B cell (primary cell): Measurements from ENCODE around the gene ADARB2. TPM values are rescaled to one million over a fixed set of nuclear protein-coding genes. Genes with fewer than 3 reads are reported as not detected.

Experiments used
- ATAC-seq: fragments of 200-7000 bp; cut with Tn5 transposase; one replicate; pipeline ENCODE4 v1.10.0; 2021; ENCODE audit warnings: low read depth, mild to moderate bottlenecking, moderate number of reproducible peaks, moderate library complexity
- CTCF ChIA-PET: fragments of 350-600 bp; sonication (Branson Sonifier 250); formaldehyde crosslinking; loops from one replicate; lab custom pipeline; 2021; ENCODE audit warnings: antibody characterized with exemption, inconsistent platforms; lab: Charles Lee
- POLR2A ChIA-PET: fragments of 350-600 bp; sonication (Branson Sonifier 250); formaldehyde crosslinking; loops from one replicate; lab custom pipeline; 2021; ENCODE audit warnings: antibody characterized with exemption; lab: Charles Lee
- DNase-seq: peaks from one replicate; pipeline ENCODE4 v3.0.0; 2013
- H2AFZ ChIP-seq: 2 replicates; pipeline ENCODE4 v1.6.1; 2012; ENCODE audit warnings: mild to moderate bottlenecking, low read depth, low read length; ENCODE audit not compliant: insufficient read depth, poor library complexity, severe bottlenecking
- H3K27ac ChIP-seq, 2 donors: 1 replicate in 1 of 2; 2 replicates in 1 of 2; pipeline ENCODE4 v1.5.1; 2012 to 2013; ENCODE audit warnings: low read length in 2 of 2, mild to moderate bottlenecking in 2 of 2, moderate library complexity in 1 of 2
- H3K27me3 ChIP-seq, 4 experiments: fragments of 200-600 bp in 1 of 4; sonication (generic) in 1 of 4; replicated peaks in 1 of 4; 1 replicate in 2 of 4; 2 replicates in 2 of 4; pipeline versions ENCODE4 v1.6.1 to v1.7.0; 2013 to 2016; ENCODE audit warnings: low read length in 3 of 4, mild to moderate bottlenecking in 2 of 4, mixed read lengths in 1 of 4, moderate library complexity in 1 of 4; ENCODE audit not compliant: insufficient read depth in 4 of 4, control insufficient read depth in 3 of 4; ENCODE audit errors: control extremely low read depth in 1 of 4
- H3K36me3 ChIP-seq, 2 experiments: replicated peaks in 1 of 2; 1 replicate in 1 of 2; 2 replicates in 1 of 2; pipeline versions ENCODE4 v1.6.1 to v1.7.1; 2013; ENCODE audit warnings: low read length in 1 of 2; ENCODE audit not compliant: insufficient read depth in 2 of 2, control insufficient read depth in 1 of 2; ENCODE audit errors: control extremely low read depth in 1 of 2, extremely low read depth in 1 of 2
- H3K4me1 ChIP-seq, 2 donors: fragments of 200-600 bp in 1 of 2; sonication (generic) in 1 of 2; 1 replicate in 1 of 2; 2 replicates in 1 of 2; pipeline versions ENCODE4 v1.5.1 to v1.6.1; 2013 to 2017; ENCODE audit warnings: low read length in 2 of 2; ENCODE audit not compliant: control insufficient read depth in 2 of 2, insufficient read depth in 2 of 2
- H3K4me2 ChIP-seq: replicated peaks from 2 replicates; pipeline ENCODE3; 2012; ENCODE audit warnings: mild to moderate bottlenecking, low read depth, low read length; ENCODE audit not compliant: poor library complexity, severe bottlenecking
- H3K4me3 ChIP-seq, 5 experiments: fragments of 200-600 bp in 1 of 5; sonication (generic) in 1 of 5; 1 replicate in 3 of 5; 2 replicates in 2 of 5; pipeline versions ENCODE4 v1.5.1 to v1.7.0; 2011 to 2016; ENCODE audit warnings: low read length in 4 of 5, mild to moderate bottlenecking in 4 of 5, low read depth in 2 of 5, control low read depth in 1 of 5, moderate library complexity in 1 of 5; ENCODE audit not compliant: insufficient read depth in 1 of 5; ENCODE audit errors: control extremely low read depth in 1 of 5, extremely low read depth in 1 of 5
- H3K79me2 ChIP-seq: fragments of 200-600 bp; sonication (generic); one replicate; pipeline ENCODE4 v1.6.0; 2016; ENCODE audit warnings: low read length; ENCODE audit not compliant: control insufficient read depth, insufficient read depth
- H3K9ac ChIP-seq: fragments of 200-600 bp; sonication (generic); 2 replicates; pipeline ENCODE4 v1.6.1; 2017; ENCODE audit warnings: mild to moderate bottlenecking, low read length, moderate library complexity
- H3K9me3 ChIP-seq, 3 donors: one replicate each; pipeline versions ENCODE4 v1.6.1 to v1.7.1; 2013; ENCODE audit warnings: low read length in 2 of 3; ENCODE audit not compliant: control insufficient read depth in 2 of 3, insufficient read depth in 1 of 3; ENCODE audit errors: control extremely low read depth in 1 of 3
- H4K20me1 ChIP-seq: 2 replicates; pipeline ENCODE4 v1.6.0; 2012; ENCODE audit warnings: mild to moderate bottlenecking, low read length; ENCODE audit not compliant: insufficient read depth, control insufficient read depth, poor library complexity, severe bottlenecking
- H3K27ac Mint-ChIP-seq: one replicate; pipeline ENCODE4 v1.8.0; 2021; ENCODE audit warnings: mixed read lengths
- H3K27me3 Mint-ChIP-seq: one replicate; pipeline ENCODE4 v1.8.0; 2021; ENCODE audit warnings: mixed read lengths
- H3K4me1 Mint-ChIP-seq: one replicate; pipeline ENCODE4 v1.8.0; 2021; ENCODE audit warnings: mixed read lengths
- H3K4me3 Mint-ChIP-seq: one replicate; pipeline ENCODE4 v1.8.0; 2021; ENCODE audit warnings: mixed read lengths
- H3K9me3 Mint-ChIP-seq: one replicate; pipeline ENCODE4 v1.8.0; 2022; ENCODE audit warnings: mixed read lengths; ENCODE audit not compliant: insufficient read depth
- CTCF ChIP-seq: fragments of 200-600 bp; IDR thresholded peaks from one replicate; pipeline ENCODE4 v1.8.0; 2022; ENCODE audit warnings: antibody characterized with exemption, mild to moderate bottlenecking
- EZH2 ChIP-seq: IDR thresholded peaks from 2 replicates; pipeline ENCODE4 v1.6.1; 2012; ENCODE audit warnings: borderline replicate concordance, low read depth, mild to moderate bottlenecking, moderate library complexity, low read length; ENCODE audit not compliant: insufficient read depth, poor library complexity, severe bottlenecking
- WGBS: methylation state at CpG from one replicate; pipeline ENCODE4 v1.1.5; 2013; ENCODE audit warnings: missing lambda C conversion rate; ENCODE audit not compliant: insufficient coverage; 5-methylcytosine and 5-hydroxymethylcytosine counted together
- intact Hi-C: fragments of 100-400 bp; cut with micrococcal nuclease; formaldehyde crosslinking; loops from one replicate; pipeline ENCODE4 v1.10.0; 2022
- polyA plus RNA-seq: library from polyadenylated mRNA; depleted of rRNA; stranded (reverse); fragments of >200 nt; gene quantifications from 2 replicates; pipeline ENCODE4 v1.2.3, GENCODE V29; 2012
- total RNA-seq, 2 donors: library from RNA; stranded (reverse); fragments of 120-200 nt in 1 of 2; gene quantifications; 1 replicate in 1 of 2; 2 replicates in 1 of 2; pipeline versions ENCODE4 v1.2.3 to v1.2.4, GENCODE V29; 2013 to 2022

The ADARB2 gene
- total and polyA plus RNA-seq, 2 donors (not counting 1 experiment from before 2014, with no cell fraction given) = 0.13 to 0.96 TPM

GRCh38 chr10:1406967-1407945 lies 330.1 kb downstream of the ADARB2 start:
- intact Hi-C loops = no loop called here
- H3K4me1 Mint-ChIP-seq = peaks cover 4% of the 10 kb centered on the region
- no peak overlapping the region for H3K27ac Mint-ChIP-seq
- H3K79me2 ChIP-seq = no peaks in the 10 kb centered on the region
- no peak overlapping the region for H3K27ac ChIP-seq
- H3K4me3 Mint-ChIP-seq = no peak overlapping the region
- H3K4me3 ChIP-seq = no peak overlapping the region
- H3K27me3 ChIP-seq = peaks cover 0 to 27% (median 2%) of the 10 kb centered on the region in 4 experiments
- no peak overlapping the region for H2AFZ ChIP-seq
- ATAC-seq (no peak), DNase-seq (no peak)
- no peaks in the 10 kb centered on the region for H3K9me3 Mint-ChIP-seq
- ChIA-PET POLR2A (no interaction called here), CTCF (interaction anchor here (1.0 kb wide), 1 partner anchor 14 kb away, joined by 3 read pairs; no protein-coding TSS in a partner anchor)
- H3K4me2 ChIP-seq = no peak overlapping the region
- peaks cover 0 to 6% (median 0%) of the 10 kb centered on the region in 3 donors for H3K9me3 ChIP-seq
- H3K36me3 ChIP-seq = no peaks in the 10 kb centered on the region
- H3K4me1 ChIP-seq = peaks cover 5% of the 10 kb centered on the region in 2 donors
- no peak overlapping the region for H3K9ac ChIP-seq
- H3K27me3 Mint-ChIP-seq = peaks cover 27% of the 10 kb centered on the region
- 81% methylated on average over 20 of the region's 25 CpGs for WGBS
- no peaks in the 10 kb centered on the region for H4K20me1 ChIP-seq
- TF ChIP-seq EZH2 (no peak), CTCF (no peak)
